ENCODE measurements around the gene NT5DC1. TPM values are rescaled to one million over a fixed set of nuclear protein-coding genes. Genes with fewer than 3 reads are reported as not detected.

NT5DC1 gene
- polyA plus RNA-seq, 2 of the 4 experiments (the other 2 are of a cell fraction), result 26.9 to 31.5 TPM

GRCh38 chr6:116115781-116116180, 15.1 kb downstream of the NT5DC1 start:
- FAIRE-seq, result no peak
- WGBS (ENCODE audit: missing lambda C conversion rate), result 42% methylated on average over 2 of the region's 2 CpGs
- ChIA-PET CTCF (interaction anchor here (0.7 to 1.8 kb wide), 5 partner anchors 9 to 105 kb away, joined by 3 read pairs; no protein-coding TSS in a partner anchor), POLR2A (no interaction called here)
- H3K4me3 ChIP-seq, result no peak overlapping the region
- no peaks in the 10 kb centered on the region for H3K9me3 ChIP-seq
- no peak overlapping the region for H3K4me2 ChIP-seq
- DNase-seq (ENCODE audit: low read depth in 1 of 2, low spot score in 1 of 2), result no peak
- H3K27ac ChIP-seq, result no peak overlapping the region
- H3K4me1 ChIP-seq, result no peaks in the 10 kb centered on the region
- TF ChIP-seq RAD21 (conservative IDR thresholded peaks at IDR 0.05 in 1 of 2, IDR thresholded peaks at IDR 0.05 in 1 of 2) (peak; percentile 7 to 18; a peak in 2 of 5 replicates), ZC3H11A (IDR thresholded peaks at IDR 0.05) (no peak), CTCF (IDR thresholded peaks at IDR 0.05) (peak; percentile 39; the same call in 2 of the 3 replicates), JUN (IDR thresholded peaks at IDR 0.05) (no peak)
- no peak for ATAC-seq

DNA sequence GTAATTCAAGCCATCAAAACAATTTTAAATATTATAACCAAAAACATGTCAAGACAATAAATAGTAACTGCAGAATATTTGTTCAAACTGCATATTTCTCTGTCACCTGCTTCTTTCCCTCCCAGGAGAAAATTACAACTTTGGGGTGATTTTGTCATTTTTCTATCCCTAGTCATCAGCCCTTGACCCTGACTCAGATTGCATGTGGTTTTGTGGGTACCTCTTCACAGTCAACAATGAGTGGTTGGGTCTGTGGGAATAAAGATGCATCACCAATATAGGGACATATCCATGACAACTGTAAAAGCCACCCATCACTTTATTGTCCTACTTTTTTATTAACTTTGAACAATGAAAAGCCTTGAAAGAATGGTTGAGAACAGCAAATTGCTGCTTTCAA, 18.0 kb downstream of the NT5DC1 start:
- FAIRE-seq (no peak), ATAC-seq (no peak)
- H3K27ac ChIP-seq, result no peak overlapping the region

More for the DNA sequence above, 18.0 kb downstream of the NT5DC1 start:
- CTCF ChIA-PET, result interaction anchor here (1.7 kb wide), 1 partner anchor 12 kb away, joined by 5 read pairs; no protein-coding TSS in a partner anchor
- Histone ChIP-seq H3K9me3 (no peaks in the 10 kb centered on the region), H3K4me2 (no peak overlapping the region), H3K4me1 (no peaks in the 10 kb centered on the region), H3K4me3 (no peak overlapping the region)
- no peak for DNase-seq (ENCODE audit: low read depth in 1 of 2, low spot score in 1 of 2)
- POLR2A ChIA-PET, result no interaction called here
- TF ChIP-seq POLR2A (IDR thresholded peaks at IDR 0.05; ENCODE audit: low read length) (no peak), RCOR1 (IDR thresholded peaks at IDR 0.05; ENCODE audit: low read depth, low read length) (no peak), JUNB (IDR thresholded peaks at IDR 0.05) (no peak), CHD2 (IDR thresholded peaks at IDR 0.05; ENCODE audit: low read length, partially characterized antibody) (no peak), GATA3 (IDR thresholded peaks at IDR 0.05; ENCODE audit: borderline replicate concordance) (no peak), ZNF302 (CRISPR knock-in tag; IDR thresholded peaks at IDR 0.05) (no peak), CBX2 (IDR thresholded peaks at IDR 0.05; ENCODE audit: borderline replicate concordance, low read depth) (no peak), RARB (CRISPR knock-in tag; IDR thresholded peaks at IDR 0.05) (no peak), ESRRA (IDR thresholded peaks at IDR 0.05; ENCODE audit: borderline replicate concordance, low read length) (no peak), SMC3 (IDR thresholded peaks at IDR 0.05) (no peak), TP53 (CRISPR knock-in tag; IDR thresholded peaks at IDR 0.05) (no peak), PBX3 (IDR thresholded peaks at IDR 0.05) (no peak), PHF8 (IDR thresholded peaks at IDR 0.05; ENCODE audit: borderline replicate concordance, low read depth) (no peak), BHLHE40 (IDR thresholded peaks at IDR 0.05; ENCODE audit: low read depth, low read length) (no peak), ATOH8 (CRISPR knock-in tag; IDR thresholded peaks at IDR 0.05; ENCODE audit: low read depth) (no peak), MAFK (IDR thresholded peaks at IDR 0.05; ENCODE audit: partially characterized antibody) (no peak), CTCF (IDR thresholded peaks at IDR 0.05) (no peak), POLR2AphosphoS2 (conservative IDR thresholded peaks at IDR 0.05; ENCODE audit: low read length) (no peak), HOXB13 (CRISPR knock-in tag; IDR thresholded peaks at IDR 0.05; ENCODE audit: low read depth) (no peak)
- TF ChIP-seq, protein P1, sequence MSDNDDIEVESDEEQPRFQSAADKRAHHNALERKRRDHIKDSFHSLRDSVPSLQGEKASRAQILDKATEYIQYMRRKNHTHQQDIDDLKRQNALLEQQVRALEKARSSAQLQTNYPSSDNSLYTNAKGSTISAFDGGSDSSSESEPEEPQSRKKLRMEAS (IDR thresholded peaks at IDR 0.05), result no peak

All from A549 (cell line).